GM12801 (cell line): ENCODE results near the gene KCNMA1.

ENCODE experiments used
- TF ChIP-seq, protein P1 (sequence below): IDR thresholded peaks from one replicate; pipeline ENCODE4 v1.5.1; 2011; ENCODE audit warnings: control low read depth; ENCODE audit not compliant: insufficient read length; ENCODE audit errors: extremely low read depth

KCNMA1 gene

DNA sequence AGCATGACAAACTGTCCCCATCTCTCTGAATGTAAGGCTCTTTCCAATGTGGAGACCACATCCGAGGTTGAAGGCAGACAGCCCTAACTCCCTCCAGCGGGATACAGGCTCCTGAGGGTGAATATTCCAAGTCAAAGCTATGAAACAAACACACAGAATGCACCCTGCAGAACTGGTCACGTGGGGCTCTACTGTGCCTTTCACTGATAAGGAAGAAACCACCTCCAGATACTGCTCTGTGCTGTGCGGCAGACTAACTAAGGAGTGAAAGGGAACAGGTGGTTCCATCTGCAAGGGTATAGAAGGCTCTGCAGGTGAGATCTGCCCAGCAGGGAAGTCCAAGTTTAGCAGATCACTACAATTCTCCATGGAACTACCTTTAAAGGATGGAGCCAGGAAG, 534.4 kb downstream of the KCNMA1 start:
- TF ChIP-seq, protein P1, sequence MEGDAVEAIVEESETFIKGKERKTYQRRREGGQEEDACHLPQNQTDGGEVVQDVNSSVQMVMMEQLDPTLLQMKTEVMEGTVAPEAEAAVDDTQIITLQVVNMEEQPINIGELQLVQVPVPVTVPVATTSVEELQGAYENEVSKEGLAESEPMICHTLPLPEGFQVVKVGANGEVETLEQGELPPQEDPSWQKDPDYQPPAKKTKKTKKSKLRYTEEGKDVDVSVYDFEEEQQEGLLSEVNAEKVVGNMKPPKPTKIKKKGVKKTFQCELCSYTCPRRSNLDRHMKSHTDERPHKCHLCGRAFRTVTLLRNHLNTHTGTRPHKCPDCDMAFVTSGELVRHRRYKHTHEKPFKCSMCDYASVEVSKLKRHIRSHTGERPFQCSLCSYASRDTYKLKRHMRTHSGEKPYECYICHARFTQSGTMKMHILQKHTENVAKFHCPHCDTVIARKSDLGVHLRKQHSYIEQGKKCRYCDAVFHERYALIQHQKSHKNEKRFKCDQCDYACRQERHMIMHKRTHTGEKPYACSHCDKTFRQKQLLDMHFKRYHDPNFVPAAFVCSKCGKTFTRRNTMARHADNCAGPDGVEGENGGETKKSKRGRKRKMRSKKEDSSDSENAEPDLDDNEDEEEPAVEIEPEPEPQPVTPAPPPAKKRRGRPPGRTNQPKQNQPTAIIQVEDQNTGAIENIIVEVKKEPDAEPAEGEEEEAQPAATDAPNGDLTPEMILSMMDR = no peak

DNA sequence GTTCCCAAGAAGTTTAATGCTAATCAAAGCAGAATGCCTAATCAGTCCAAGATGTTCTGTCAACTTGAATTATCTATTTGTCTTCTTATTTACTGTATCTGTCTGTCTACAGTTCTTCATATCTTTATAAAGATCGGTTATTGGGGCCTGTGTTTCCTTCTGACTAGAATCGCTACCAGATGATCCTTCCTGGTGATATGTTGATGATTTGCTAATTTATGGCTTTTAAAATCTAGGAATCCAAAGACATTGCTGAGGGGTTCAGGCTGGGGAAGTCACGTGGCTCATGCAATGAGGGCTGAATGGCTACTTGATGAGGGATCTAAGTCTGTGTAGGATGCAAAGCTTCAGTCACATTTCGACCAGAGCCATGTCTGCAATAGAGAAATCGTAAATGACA, 536.3 kb downstream of the KCNMA1 start:
- TF ChIP-seq, protein P1 = no peak

DNA sequence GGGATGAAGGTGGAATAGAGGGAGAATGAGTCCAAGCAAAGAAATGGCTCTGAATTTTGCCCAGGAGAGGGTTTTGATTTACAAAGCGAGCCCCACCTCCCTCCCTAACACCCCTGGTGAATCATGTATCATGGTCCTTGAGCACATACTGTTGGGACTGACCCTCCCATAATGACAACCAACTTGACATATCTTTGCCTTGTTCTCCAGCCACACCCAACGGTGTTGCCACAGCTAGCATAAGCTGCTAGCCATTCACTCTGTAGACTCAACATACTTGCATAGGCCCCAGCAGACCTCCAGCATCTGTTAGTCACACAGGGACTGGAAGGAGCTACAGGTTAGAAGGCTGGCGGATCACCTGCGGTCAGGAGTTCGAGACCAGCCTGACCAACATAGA, 538.5 kb downstream of the KCNMA1 start:
- TF ChIP-seq, protein P1 = no peak

DNA sequence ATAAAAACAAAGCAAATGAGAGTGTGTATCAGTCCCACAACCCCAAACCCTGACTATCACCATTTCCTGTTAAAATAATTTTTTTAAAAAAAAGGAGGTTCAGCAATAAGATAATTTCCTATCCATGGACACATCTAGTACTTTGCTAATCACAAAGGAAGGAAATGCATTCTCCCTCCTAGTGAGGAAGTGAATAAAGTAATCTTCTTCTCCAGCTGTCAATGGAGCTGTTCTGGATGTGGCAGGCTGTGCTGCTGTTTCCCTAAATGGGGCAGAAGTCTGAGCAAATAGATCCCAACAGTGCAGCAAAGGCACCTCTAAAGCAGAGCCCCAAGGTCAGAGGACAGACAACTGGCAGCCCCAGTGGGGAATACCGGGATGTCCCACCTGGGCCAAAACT, 540.0 kb downstream of the KCNMA1 start:
- TF ChIP-seq, protein P1 = no peak

DNA sequence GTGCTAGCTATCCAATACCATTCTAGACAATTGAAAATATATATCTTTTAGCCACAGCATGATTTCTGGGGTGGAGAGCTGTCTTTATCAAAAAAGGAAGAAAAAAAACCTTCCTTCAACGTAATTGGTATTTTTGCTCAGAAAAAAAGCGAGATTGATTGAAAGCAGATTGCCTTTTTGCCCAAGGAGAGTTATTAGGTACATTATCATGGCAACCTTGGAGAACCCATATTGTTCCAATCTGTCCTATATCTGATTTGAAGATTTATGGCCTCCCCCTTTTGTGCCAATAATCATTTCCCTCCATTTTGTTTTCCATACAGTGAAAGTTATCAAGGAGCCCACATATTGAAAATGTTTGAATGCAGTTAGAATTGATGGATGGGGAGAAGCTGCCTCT, 544.5 kb downstream of the KCNMA1 start:
- TF ChIP-seq, protein P1 = no peak

DNA sequence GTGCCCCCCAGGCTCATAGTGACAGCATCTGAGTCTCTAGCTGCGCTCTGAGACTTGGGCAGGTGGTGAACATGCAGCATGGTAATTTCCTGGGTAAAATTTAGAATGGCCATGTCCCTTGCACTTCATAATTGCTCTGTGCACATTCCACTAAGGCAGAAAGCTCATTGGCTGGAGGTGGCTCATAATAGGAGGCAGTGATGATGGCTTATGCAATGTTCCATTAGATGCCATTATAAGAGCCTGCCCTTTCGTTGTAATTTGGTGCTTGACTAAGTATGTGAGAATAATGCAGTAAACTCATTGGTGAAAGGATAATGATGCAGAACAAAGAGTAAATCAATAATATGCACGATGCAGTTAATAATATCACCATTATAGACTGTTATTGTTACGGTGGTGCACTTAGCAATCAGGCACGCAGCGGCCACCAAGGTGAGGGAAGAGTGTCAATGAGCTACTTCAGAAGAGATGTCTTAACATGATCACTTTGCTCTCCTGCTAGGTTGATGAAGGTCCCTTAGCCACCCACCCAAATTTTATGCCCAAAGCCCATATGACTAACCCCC, 545.9 kb downstream of the KCNMA1 start:
- TF ChIP-seq, protein P1 = no peak

DNA sequence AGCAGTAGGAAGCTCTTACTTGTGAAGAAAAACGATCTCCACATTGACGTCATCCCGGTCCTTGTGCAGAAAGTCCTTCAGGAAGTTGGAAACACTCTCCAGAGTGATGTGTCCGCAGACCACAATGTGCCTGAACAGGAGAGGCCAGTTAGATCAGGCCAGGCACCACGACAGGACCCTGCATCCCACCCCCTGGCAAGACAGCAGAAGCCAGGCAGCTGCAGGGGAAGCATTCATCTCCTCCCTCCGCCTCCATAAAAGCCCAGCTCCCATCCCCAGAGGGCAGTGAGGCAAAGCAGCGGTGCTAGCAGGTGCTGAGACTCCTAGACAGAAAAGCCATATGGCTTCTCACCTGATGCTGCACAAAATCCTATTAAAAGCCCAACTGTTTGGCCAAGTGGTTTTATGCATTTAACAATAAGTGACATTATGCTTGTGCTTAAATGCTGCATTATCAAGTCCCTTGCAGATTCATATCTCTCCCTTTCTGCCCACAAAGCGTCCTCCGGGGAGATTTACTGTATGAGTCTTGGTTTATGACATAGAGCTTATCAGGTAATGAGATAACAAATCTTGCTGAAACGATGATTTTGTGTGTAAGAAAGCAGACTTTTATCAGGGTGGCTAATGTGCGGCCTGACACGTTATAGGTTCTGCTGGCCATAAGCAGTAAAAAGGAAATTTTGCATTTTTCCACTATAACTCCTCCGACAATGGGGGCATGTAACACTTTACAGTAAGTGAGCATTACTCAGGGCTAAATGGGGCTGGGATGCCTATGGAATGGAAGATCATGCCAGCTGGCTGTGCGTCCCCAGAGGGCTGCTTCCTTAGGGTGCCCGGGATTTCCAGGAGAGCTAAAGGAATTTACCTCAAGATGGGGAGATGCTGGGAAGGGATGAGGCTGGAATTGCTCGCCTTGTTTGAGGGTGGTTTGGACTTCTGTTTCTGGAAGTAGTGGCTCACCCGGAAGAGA, 546.9 kb downstream of the KCNMA1 start:
- TF ChIP-seq, protein P1 = no peak
